PC-3 (cell line): Measurements from ENCODE around the gene KRT7. TPM values are rescaled to one million over a fixed set of nuclear protein-coding genes. Genes with fewer than 3 reads are reported as not detected.

Experiments used
- ATAC-seq: fragments of 200-7000 bp; cut with Tn5 transposase; 2 replicates; pipeline ENCODE4 v1.9.1; 2020; ENCODE audit warnings: mild to moderate bottlenecking, moderate library complexity
- BruUV-seq: library from RNA; stranded (reverse); fragments of 400-500 nt; replicated peaks from 2 replicates; lab custom pipeline; 2021; lab: Mats Ljungman, UMichigan
- CTCF ChIA-PET: fragments of 300-600 bp; sonication (Branson Sonifier 250); formaldehyde crosslinking; loops from one replicate; lab custom pipeline; 2022; ENCODE audit warnings: antibody characterized with exemption; lab: Charles Lee
- POLR2A ChIA-PET: fragments of 300-600 bp; sonication (Branson Sonifier 250); formaldehyde crosslinking; loops from one replicate; lab custom pipeline; 2022; ENCODE audit warnings: antibody characterized with exemption; ENCODE audit not compliant: unreplicated experiment; lab: Charles Lee
- DNase-seq: peaks from one replicate; pipeline ENCODE4 v3.0.0-alpha.2; 2015
- H2AFZ ChIP-seq: fragments of 300-600 bp; sonication (generic); 2 replicates; pipeline ENCODE4 v1.6.0; 2016; ENCODE audit warnings: antibody characterized with exemption, low read length
- H3F3A ChIP-seq: fragments of 300-600 bp; sonication (generic); one replicate; pipeline ENCODE4 v1.6.0; 2017; ENCODE audit warnings: antibody characterized with exemption, low read length, control low read depth, mild to moderate bottlenecking; ENCODE audit not compliant: unreplicated experiment
- H3K27ac ChIP-seq: fragments of 300-600 bp; sonication (generic); 2 replicates; pipeline ENCODE4 v1.5.1; 2016; ENCODE audit warnings: mild to moderate bottlenecking, low read length
- H3K27me3 ChIP-seq: fragments of 300-600 bp; sonication (generic); 2 replicates; pipeline ENCODE4 v1.6.1; 2016; ENCODE audit warnings: low read length, mixed read lengths
- H3K36me3 ChIP-seq: fragments of 300-600 bp; sonication (generic); 2 replicates; pipeline ENCODE4 v1.6.1; 2016; ENCODE audit warnings: low read depth, mixed run types, low read length, mixed read lengths
- H3K4me1 ChIP-seq: fragments of 300-600 bp; sonication (generic); 2 replicates; pipeline ENCODE4 v1.5.1; 2016; ENCODE audit warnings: low read length; ENCODE audit not compliant: insufficient read depth
- H3K4me2 ChIP-seq: fragments of 300-600 bp; sonication (generic); 2 replicates; pipeline ENCODE4 v1.6.0; 2016; ENCODE audit warnings: low read length
- H3K4me3 ChIP-seq: fragments of 300-600 bp; sonication (generic); 2 replicates; pipeline ENCODE4 v1.5.1; 2016; ENCODE audit warnings: mild to moderate bottlenecking, low read length, mixed read lengths
- H3K79me2 ChIP-seq: fragments of 300-600 bp; sonication (generic); 2 replicates; pipeline ENCODE4 v1.6.1; 2017; ENCODE audit warnings: low read length, mixed read lengths
- H3K9ac ChIP-seq: fragments of 300-600 bp; sonication (generic); 2 replicates; pipeline ENCODE4 v1.6.0; 2016; ENCODE audit warnings: mild to moderate bottlenecking, low read length
- H3K9me2 ChIP-seq: fragments of 300-600 bp; sonication (generic); replicated peaks from 2 replicates; pipeline ENCODE4 v1.6.1; 2016; ENCODE audit warnings: mixed run types, low read length, mixed read lengths
- H3K9me3 ChIP-seq: fragments of 300-600 bp; sonication (generic); 2 replicates; pipeline ENCODE4 v1.6.1; 2016; ENCODE audit warnings: low read length, mixed read lengths
- H4K20me1 ChIP-seq: fragments of 300-600 bp; sonication (generic); 2 replicates; pipeline ENCODE4 v1.6.1; 2016; ENCODE audit warnings: low read length, mixed read lengths
- CTCF ChIP-seq: fragments of 300-600 bp; sonication (generic); conservative IDR thresholded peaks from 2 replicates; pipeline ENCODE4 v1.5.1; 2017; ENCODE audit warnings: antibody characterized with exemption, low read depth, mild to moderate bottlenecking, low read length
- EZH2 ChIP-seq: fragments of 300-600 bp; sonication (generic); IDR thresholded peaks from one replicate; pipeline ENCODE4 v1.6.1; 2017; ENCODE audit warnings: antibody characterized with exemption, mild to moderate bottlenecking, low read length; ENCODE audit not compliant: unreplicated experiment
- EZH2phosphoT487 ChIP-seq: fragments of 300-600 bp; sonication (generic); IDR thresholded peaks from 2 replicates; pipeline ENCODE4 v1.6.1; 2018; ENCODE audit warnings: mild to moderate bottlenecking, antibody characterized with exemption, low read length, borderline replicate concordance
- intact Hi-C: fragments of 100-400 bp; cut with micrococcal nuclease; formaldehyde crosslinking; loops from 2 replicates; pipeline ENCODE4 v1.9.0; 2023
- total RNA-seq: library from RNA; depleted of rRNA; stranded (reverse); fragments of >200 nt; gene quantifications from 2 replicates; pipeline ENCODE4 v1.2.3, GENCODE V29; 2014

The KRT7 gene
- total RNA-seq, 1 experiment from 2014 or later, result 2,144 TPM

- TF ChIP-seq EZH2phosphoT487 (no peak), CTCF (no peak), EZH2 (no peak)
- Histone ChIP-seq H3K79me2 (peaks cover 67% of the 10 kb centered on the region), H3K4me1 (peaks cover 78% of the 10 kb centered on the region), H2AFZ (no peak overlapping the region), H3K4me3 (peak overlapping the region; percentile 49), H3K9me2 (no peaks in the 10 kb centered on the region), H3K27me3 (no peaks in the 10 kb centered on the region), H3K9ac (peak overlapping the region; percentile 13; the same call in 1 of the 2 replicates), H3K36me3 (peaks cover 68% of the 10 kb centered on the region), H3K27ac (peak overlapping the region; percentile 91), H3F3A (peaks cover 30% of the 10 kb centered on the region), H4K20me1 (peaks cover 36% of the 10 kb centered on the region), H3K9me3 (no peaks in the 10 kb centered on the region), H3K4me2 (peak overlapping the region; percentile 99)
- BruUV-seq, result no TSS peak
- ATAC-seq (no peak), DNase-seq (no peak)
- ChIA-PET POLR2A (interaction anchor here (0.6 to 1.5 kb wide), 5 partner anchors 50 to 135 kb away, joined by 3 to 5 read pairs (median 4); no protein-coding TSS in a partner anchor), CTCF (interaction anchor here (0.8 to 2.2 kb wide), 3 partner anchors 42 to 93 kb away, joined by 3 to 8 read pairs (median 3); no protein-coding TSS in a partner anchor)
- intact Hi-C loops, result no loop called here
Observed at GRCh38 chr12:52236386-52237050, 3.5 kb downstream of the KRT7 start.

- H3K27ac ChIP-seq, result peak overlapping the region; percentile 91; the same call in 1 of the 2 replicates
- peak; percentile 35 for DNase-seq
- no peaks in the 10 kb centered on the region for H3K9me3 ChIP-seq
- H3K36me3 ChIP-seq, result peaks cover 80% of the 10 kb centered on the region
- ATAC-seq, result no peak
- no peaks in the 10 kb centered on the region for H3K9me2 ChIP-seq
- H3K4me2 ChIP-seq, result peak overlapping the region; percentile 99; the same call in 1 of the 2 replicates
- intact Hi-C loops, result no loop called here
- H3K27me3 ChIP-seq, result no peaks in the 10 kb centered on the region
- CTCF ChIA-PET, result interaction anchor here (2.2 kb wide), 1 partner anchor 41 kb away, joined by 8 read pairs; no protein-coding TSS in a partner anchor
- H3K4me1 ChIP-seq, result peaks cover 81% of the 10 kb centered on the region
- H3K79me2 ChIP-seq, result peaks cover 49% of the 10 kb centered on the region
- no peak overlapping the region for H3K4me3 ChIP-seq
- no peak overlapping the region for H3K9ac ChIP-seq
- H4K20me1 ChIP-seq, result peaks cover 36% of the 10 kb centered on the region
- POLR2A ChIA-PET, result interaction anchor here (0.5 to 1.3 kb wide), 3 partner anchors 40 to 91 kb away, joined by 3 to 8 read pairs (median 8); no protein-coding TSS in a partner anchor
- TF ChIP-seq EZH2phosphoT487 (no peak), CTCF (no peak), EZH2 (no peak)
- peaks cover 30% of the 10 kb centered on the region for H3F3A ChIP-seq
- no TSS peak for BruUV-seq
- no peak overlapping the region for H2AFZ ChIP-seq
Observed at GRCh38 chr12:52238207-52238840, 5.3 kb downstream of the KRT7 start.
